ENCODE results near the gene HIPK2.
A peak's percentile ranks its signal among the peaks of the same experiment; 100 is the strongest.

HIPK2 gene

GRCh38 chr7:139716156-139716942, 61.4 kb downstream of the HIPK2 start:
- no peaks in the 10 kb centered on the region for H3K27me3 ChIP-seq (ENCODE audit: insufficient read depth, low read length)
- no peak overlapping the region for H3K4me3 ChIP-seq (ENCODE audit: low read depth, low read length)
- peaks cover 18% of the 10 kb centered on the region for H3K4me1 ChIP-seq (ENCODE audit: control insufficient read depth, insufficient read depth, low read length, unreplicated experiment)
- no peak overlapping the region for H2AFZ ChIP-seq (ENCODE audit: low read length, unreplicated experiment)
- H3K79me2 ChIP-seq (ENCODE audit: control insufficient read depth, insufficient read depth, low read length, unreplicated experiment), result peaks cover 97% of the 10 kb centered on the region
- H3K27ac ChIP-seq (ENCODE audit: low read depth, low read length), result peak overlapping the region; percentile 1; the same call in 1 of the 2 replicates
- peaks cover 54% of the 10 kb centered on the region for H3K36me3 ChIP-seq (ENCODE audit: insufficient read depth, low read length)

GRCh38 chr7:139715194-139715815, 62.5 kb downstream of the HIPK2 start:
- Histone ChIP-seq H2AFZ (ENCODE audit: low read length, unreplicated experiment) (no peak overlapping the region), H3K4me3 (ENCODE audit: low read depth, low read length) (no peak overlapping the region), H3K79me2 (ENCODE audit: control insufficient read depth, insufficient read depth, low read length, unreplicated experiment) (peaks cover 97% of the 10 kb centered on the region), H3K27ac (ENCODE audit: low read depth, low read length) (no peak overlapping the region), H3K36me3 (ENCODE audit: insufficient read depth, low read length) (peaks cover 64% of the 10 kb centered on the region), H3K4me1 (ENCODE audit: control insufficient read depth, insufficient read depth, low read length, unreplicated experiment) (peaks cover 18% of the 10 kb centered on the region), H3K27me3 (ENCODE audit: insufficient read depth, low read length) (no peaks in the 10 kb centered on the region)

- peak overlapping the region; percentile 18; the same call in 1 of the 2 replicates for H3K27ac ChIP-seq (ENCODE audit: low read depth, low read length)
- H3K36me3 ChIP-seq (ENCODE audit: insufficient read depth, low read length), result peaks cover 68% of the 10 kb centered on the region
- no peak overlapping the region for H3K4me3 ChIP-seq (ENCODE audit: low read depth, low read length)
- no peaks in the 10 kb centered on the region for H3K27me3 ChIP-seq (ENCODE audit: insufficient read depth, low read length)
- peaks cover 97% of the 10 kb centered on the region for H3K79me2 ChIP-seq (ENCODE audit: control insufficient read depth, insufficient read depth, low read length, unreplicated experiment)
- H3K4me1 ChIP-seq (ENCODE audit: control insufficient read depth, insufficient read depth, low read length, unreplicated experiment), result peaks cover 23% of the 10 kb centered on the region
- H2AFZ ChIP-seq (ENCODE audit: low read length, unreplicated experiment), result no peak overlapping the region
These were observed 63.5 kb downstream of the HIPK2 start for GRCh38 chr7:139714163-139714901.

GRCh38 chr7:139713526-139714162, 64.2 kb downstream of the HIPK2 start:
- Histone ChIP-seq H2AFZ (ENCODE audit: low read length, unreplicated experiment) (no peak overlapping the region), H3K79me2 (ENCODE audit: control insufficient read depth, insufficient read depth, low read length, unreplicated experiment) (peaks cover 97% of the 10 kb centered on the region), H3K36me3 (ENCODE audit: insufficient read depth, low read length) (peaks cover 70% of the 10 kb centered on the region), H3K4me3 (ENCODE audit: low read depth, low read length) (no peak overlapping the region), H3K4me1 (ENCODE audit: control insufficient read depth, insufficient read depth, low read length, unreplicated experiment) (peaks cover 25% of the 10 kb centered on the region), H3K27me3 (ENCODE audit: insufficient read depth, low read length) (no peaks in the 10 kb centered on the region), H3K27ac (ENCODE audit: low read depth, low read length) (peak overlapping the region; percentile 18; the same call in 1 of the 2 replicates)

- Histone ChIP-seq H3K36me3 (ENCODE audit: insufficient read depth, low read length) (peaks cover 76% of the 10 kb centered on the region), H3K27me3 (ENCODE audit: insufficient read depth, low read length) (no peaks in the 10 kb centered on the region), H3K79me2 (ENCODE audit: control insufficient read depth, insufficient read depth, low read length, unreplicated experiment) (peaks cover 97% of the 10 kb centered on the region), H3K27ac (ENCODE audit: low read depth, low read length) (peak overlapping the region; percentile 22), H3K4me1 (ENCODE audit: control insufficient read depth, insufficient read depth, low read length, unreplicated experiment) (peaks cover 25% of the 10 kb centered on the region), H3K4me3 (ENCODE audit: low read depth, low read length) (no peak overlapping the region), H2AFZ (ENCODE audit: low read length, unreplicated experiment) (no peak overlapping the region)
These were observed 64.7 kb downstream of the HIPK2 start for GRCh38 chr7:139713061-139713460.

- H3K4me3 ChIP-seq (ENCODE audit: low read depth, low read length), result no peak overlapping the region
- no peaks in the 10 kb centered on the region for H3K27me3 ChIP-seq (ENCODE audit: insufficient read depth, low read length)
- H3K79me2 ChIP-seq (ENCODE audit: control insufficient read depth, insufficient read depth, low read length, unreplicated experiment), result peaks cover 99% of the 10 kb centered on the region
- H3K4me1 ChIP-seq (ENCODE audit: control insufficient read depth, insufficient read depth, low read length, unreplicated experiment), result peaks cover 25% of the 10 kb centered on the region
- peak overlapping the region; percentile 22 for H3K27ac ChIP-seq (ENCODE audit: low read depth, low read length)
- no peak overlapping the region for H2AFZ ChIP-seq (ENCODE audit: low read length, unreplicated experiment)
- peaks cover 84% of the 10 kb centered on the region for H3K36me3 ChIP-seq (ENCODE audit: insufficient read depth, low read length)
These were observed 65.6 kb downstream of the HIPK2 start for GRCh38 chr7:139711991-139712743.

GRCh38 chr7:139710036-139710435, 67.8 kb downstream of the HIPK2 start:
- H3K4me1 ChIP-seq (ENCODE audit: control insufficient read depth, insufficient read depth, low read length, unreplicated experiment), result peaks cover 25% of the 10 kb centered on the region
- H3K4me3 ChIP-seq (ENCODE audit: low read depth, low read length), result no peak overlapping the region
- H2AFZ ChIP-seq (ENCODE audit: low read length, unreplicated experiment), result no peak overlapping the region
- H3K79me2 ChIP-seq (ENCODE audit: control insufficient read depth, insufficient read depth, low read length, unreplicated experiment), result peaks cover 98% of the 10 kb centered on the region
- H3K27ac ChIP-seq (ENCODE audit: low read depth, low read length), result peak overlapping the region; percentile 68
- H3K36me3 ChIP-seq (ENCODE audit: insufficient read depth, low read length), result peaks cover 70% of the 10 kb centered on the region
- no peaks in the 10 kb centered on the region for H3K27me3 ChIP-seq (ENCODE audit: insufficient read depth, low read length)

GRCh38 chr7:139709485-139709884, 68.3 kb downstream of the HIPK2 start:
- H3K27me3 ChIP-seq (ENCODE audit: insufficient read depth, low read length), result no peaks in the 10 kb centered on the region
- peaks cover 98% of the 10 kb centered on the region for H3K79me2 ChIP-seq (ENCODE audit: control insufficient read depth, insufficient read depth, low read length, unreplicated experiment)
- no peak overlapping the region for H2AFZ ChIP-seq (ENCODE audit: low read length, unreplicated experiment)
- no peak overlapping the region for H3K4me3 ChIP-seq (ENCODE audit: low read depth, low read length)
- H3K4me1 ChIP-seq (ENCODE audit: control insufficient read depth, insufficient read depth, low read length, unreplicated experiment), result peaks cover 26% of the 10 kb centered on the region
- peak overlapping the region; percentile 68 for H3K27ac ChIP-seq (ENCODE audit: low read depth, low read length)
- peaks cover 69% of the 10 kb centered on the region for H3K36me3 ChIP-seq (ENCODE audit: insufficient read depth, low read length)

- Histone ChIP-seq H3K27me3 (ENCODE audit: insufficient read depth, low read length) (no peaks in the 10 kb centered on the region), H3K4me3 (ENCODE audit: low read depth, low read length) (no peak overlapping the region), H3K27ac (ENCODE audit: low read depth, low read length) (no peak overlapping the region), H3K79me2 (ENCODE audit: control insufficient read depth, insufficient read depth, low read length, unreplicated experiment) (peaks cover 98% of the 10 kb centered on the region), H2AFZ (ENCODE audit: low read length, unreplicated experiment) (no peak overlapping the region), H3K36me3 (ENCODE audit: insufficient read depth, low read length) (peaks cover 64% of the 10 kb centered on the region), H3K4me1 (ENCODE audit: control insufficient read depth, insufficient read depth, low read length, unreplicated experiment) (peaks cover 33% of the 10 kb centered on the region)
These were observed 69.3 kb downstream of the HIPK2 start for GRCh38 chr7:139708541-139708940.

- Histone ChIP-seq H3K36me3 (ENCODE audit: insufficient read depth, low read length) (peaks cover 51% of the 10 kb centered on the region), H3K27ac (ENCODE audit: low read depth, low read length) (peak overlapping the region; percentile 1; the same call in 1 of the 2 replicates), H3K79me2 (ENCODE audit: control insufficient read depth, insufficient read depth, low read length, unreplicated experiment) (peaks cover 96% of the 10 kb centered on the region), H3K27me3 (ENCODE audit: insufficient read depth, low read length) (no peaks in the 10 kb centered on the region), H2AFZ (ENCODE audit: low read length, unreplicated experiment) (no peak overlapping the region), H3K4me3 (ENCODE audit: low read depth, low read length) (no peak overlapping the region), H3K4me1 (ENCODE audit: control insufficient read depth, insufficient read depth, low read length, unreplicated experiment) (peaks cover 33% of the 10 kb centered on the region)
These were observed 71.0 kb downstream of the HIPK2 start for GRCh38 chr7:139706837-139707236.

Data from ACC112 (cell line).